Stimulated activated CD4-positive, alpha-beta T cell treated with anti-CD3 and anti-CD28 coated beads, TNF-alpha, amount 100 ng/mL, for 24 hours (primary cell): ENCODE data around the gene MRPL37.
A peak's percentile ranks its signal among the peaks of the same experiment; 100 is the strongest.
"Not testable (repeated sequence)": the region's sequence is repeated elsewhere in the genome, so short reads cannot be mapped to it uniquely, and the experiment has no call there.

Experiments
- DNase-seq, 3 experiments: peaks; one replicate each; pipeline ENCODE4 v3.0.0-alpha.2; 2020; ENCODE audit warnings: low read depth in 3 of 3

The MRPL37 gene

GRCh38 chr1:54219688-54220003 is 19.7 kb downstream of the MRPL37 start:
- no peak for DNase-seq

- DNase-seq, result no peak
Observed at GRCh38 chr1:54220004-54220811, 20.2 kb downstream of the MRPL37 start.

- no peak for DNase-seq
Observed at GRCh38 chr1:54221113-54221834, 21.3 kb downstream of the MRPL37 start.

GRCh38 chr1:54221867-54222484 is 22.0 kb downstream of the MRPL37 start:
- DNase-seq, result no peak

GRCh38 chr1:54222711-54223110 is 22.7 kb downstream of the MRPL37 start:
- DNase-seq, result no peak

GRCh38 chr1:54223441-54224202 is 23.7 kb downstream of the MRPL37 start:
- no peak for DNase-seq

GRCh38 chr1:54224233-54224632 is 24.3 kb downstream of the MRPL37 start:
- no peak for DNase-seq

DNA sequence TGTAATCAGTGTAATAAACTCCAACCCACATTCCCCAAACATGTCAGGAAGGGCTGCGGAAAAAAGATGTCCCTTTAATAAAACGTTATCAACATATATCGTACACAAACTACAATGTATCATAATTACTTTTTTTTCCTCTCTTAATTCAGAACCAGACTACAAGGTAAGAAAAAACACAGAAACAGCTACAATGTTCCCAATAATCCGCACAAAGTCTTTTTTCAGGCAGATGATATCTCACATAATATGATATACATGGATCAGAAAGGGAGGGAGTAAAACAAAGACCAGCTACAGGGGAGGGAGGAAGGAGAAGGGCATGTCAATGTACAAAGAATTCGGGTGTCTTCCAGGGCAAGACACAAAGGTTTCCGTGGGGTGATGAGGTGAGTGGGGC is 25.4 kb downstream of the MRPL37 start:
- no peak for DNase-seq

GRCh38 chr1:54225986-54226559 is 26.1 kb downstream of the MRPL37 start:
- no peak for DNase-seq

GRCh38 chr1:54227091-54227602 is 27.2 kb downstream of the MRPL37 start:
- no peak for DNase-seq

DNA sequence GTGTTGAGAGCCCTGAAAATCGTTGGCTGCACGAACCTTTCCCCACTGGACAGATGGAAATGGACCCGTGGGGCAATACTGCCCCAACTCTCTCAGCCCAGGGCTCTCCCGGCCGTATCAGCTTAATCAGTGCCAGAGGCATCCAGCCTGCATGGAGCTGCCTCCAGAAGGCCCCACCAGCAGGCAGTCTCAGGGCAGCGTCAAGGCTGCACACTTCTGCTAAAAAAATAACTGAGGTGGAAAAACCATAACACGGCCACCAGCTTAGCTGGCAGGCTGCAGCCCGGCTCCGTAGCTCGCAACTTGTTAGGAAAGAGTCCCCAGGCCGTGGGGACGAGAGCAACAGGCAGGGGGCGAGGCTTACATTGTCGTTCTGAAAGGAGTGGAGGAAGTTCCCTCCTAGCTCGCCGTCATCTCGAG is 27.9 kb downstream of the MRPL37 start:
- no peak for DNase-seq

GRCh38 chr1:54228638-54229079 is 28.7 kb downstream of the MRPL37 start:
- no peak for DNase-seq

- DNase-seq, result peak in 2 of 3 experiments; percentile 0 to 19
Observed at GRCh38 chr1:54229281-54229891, 29.4 kb downstream of the MRPL37 start.

GRCh38 chr1:54230507-54231339 is 30.8 kb downstream of the MRPL37 start:
- peak in 2 of 3 experiments; percentile 27 to 28 for DNase-seq

GRCh38 chr1:54233196-54233595 is 33.2 kb downstream of the MRPL37 start:
- not testable (repeated sequence) for DNase-seq

- DNase-seq, result no peak
Observed at GRCh38 chr1:54234284-54234683, 34.3 kb downstream of the MRPL37 start.

DNA sequence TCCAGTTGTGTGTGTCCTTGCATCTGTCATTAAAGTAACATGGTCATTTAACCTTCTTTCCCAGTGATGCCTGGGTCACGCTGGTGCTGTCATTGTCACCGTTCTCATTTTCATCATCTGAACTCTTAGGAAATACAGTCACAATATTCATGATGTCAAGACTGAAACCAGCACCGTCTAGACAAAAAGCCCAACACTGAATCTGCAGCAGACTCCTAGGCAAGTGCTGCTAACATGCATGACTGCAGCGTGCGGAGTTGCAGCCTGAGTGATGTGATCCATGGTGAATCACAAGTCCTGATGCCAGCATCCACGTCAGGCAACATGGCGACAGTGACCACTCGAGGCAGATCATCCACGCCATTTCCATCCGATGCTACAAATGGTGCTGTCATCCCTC is 37.6 kb downstream of the MRPL37 start:
- DNase-seq, result no peak

- DNase-seq, result no peak
Observed at GRCh38 chr1:54238353-54239034, 38.5 kb downstream of the MRPL37 start.

GRCh38 chr1:54239035-54239383 is 39.0 kb downstream of the MRPL37 start:
- no peak for DNase-seq

DNA sequence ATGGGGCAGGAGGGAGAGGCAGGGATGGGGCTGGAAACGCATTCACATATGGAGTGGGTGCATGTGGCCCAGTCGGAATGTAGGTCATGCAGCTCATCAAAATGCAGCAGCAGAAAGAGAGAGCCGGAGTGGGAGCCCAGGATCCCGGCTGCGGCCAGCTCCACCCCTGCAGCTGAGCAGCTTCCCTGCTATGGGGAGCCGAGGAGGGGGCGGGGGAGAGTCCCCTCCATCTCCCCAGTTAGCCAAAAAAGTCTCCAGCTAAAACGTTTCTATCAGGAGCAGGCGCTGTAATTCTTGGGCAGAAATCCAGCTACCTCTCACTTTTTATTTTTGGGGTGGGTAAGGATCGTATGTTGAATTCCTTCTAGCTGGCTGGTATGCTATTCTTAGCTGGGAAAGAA is 39.7 kb downstream of the MRPL37 start:
- no peak for DNase-seq
